Mesenchymal stem cell (in vitro differentiated cells and primary cell): ENCODE data around the gene CCNI.

Experiments used
- DNase-seq: peaks from one replicate; pipeline ENCODE4 v3.0.0-alpha.2; 2013
- H2AFZ ChIP-seq: one replicate; pipeline ENCODE4 v1.6.1; 2013; ENCODE audit warnings: low read depth, mild to moderate bottlenecking, control low read depth, inconsistent platforms, low read length, moderate library complexity
- H2AK5ac ChIP-seq: 2 replicates; pipeline ENCODE4 v1.6.1; 2013; ENCODE audit warnings: low read length, moderate library complexity, mild to moderate bottlenecking, inconsistent platforms; ENCODE audit not compliant: severe bottlenecking
- H2BK120ac ChIP-seq: one replicate; pipeline ENCODE4 v1.6.1; 2013; ENCODE audit warnings: low read depth, mild to moderate bottlenecking, inconsistent platforms, low read length, moderate library complexity
- H2BK12ac ChIP-seq, 2 experiments: one replicate each; pipeline ENCODE4 v1.6.1; 2013; ENCODE audit warnings: inconsistent platforms in 2 of 2, low read length in 2 of 2, mild to moderate bottlenecking in 2 of 2, moderate library complexity in 2 of 2, control low read depth in 1 of 2
- H2BK15ac ChIP-seq: one replicate; pipeline ENCODE4 v1.6.1; 2013; ENCODE audit warnings: mild to moderate bottlenecking, low read depth, inconsistent platforms; ENCODE audit not compliant: poor library complexity, severe bottlenecking
- H2BK5ac ChIP-seq: 2 replicates; pipeline ENCODE4 v1.6.1; 2013; ENCODE audit warnings: low read depth, mild to moderate bottlenecking, low read length, control low read depth, inconsistent platforms; ENCODE audit not compliant: poor library complexity, severe bottlenecking
- H3K14ac ChIP-seq, 2 experiments: one replicate each; pipeline ENCODE4 v1.6.1; 2013; ENCODE audit warnings: inconsistent platforms in 2 of 2, low read length in 2 of 2, control low read depth in 1 of 2, mild to moderate bottlenecking in 1 of 2, moderate library complexity in 1 of 2
- H3K18ac ChIP-seq, 2 experiments: one replicate each; pipeline ENCODE4 v1.6.1; 2013; ENCODE audit warnings: inconsistent platforms in 2 of 2, low read length in 2 of 2, control low read depth in 1 of 2, low read depth in 1 of 2, mild to moderate bottlenecking in 1 of 2
- H3K23ac ChIP-seq, 2 experiments: one replicate each; pipeline ENCODE4 v1.6.1; 2013; ENCODE audit warnings: inconsistent platforms in 2 of 2, low read length in 2 of 2, mild to moderate bottlenecking in 2 of 2, moderate library complexity in 2 of 2, control low read depth in 1 of 2
- H3K27ac ChIP-seq: 2 replicates; pipeline ENCODE4 v1.5.1; 2013; ENCODE audit warnings: mild to moderate bottlenecking, moderate library complexity, low read length, control low read depth, inconsistent platforms; ENCODE audit not compliant: poor library complexity, severe bottlenecking
- H3K27me3 ChIP-seq, 2 experiments: 2 replicates each; pipeline versions ENCODE4 v1.6.1 to v1.7.0; 2013; ENCODE audit warnings: low read length in 2 of 2, mild to moderate bottlenecking in 2 of 2, moderate library complexity in 2 of 2, control low read depth in 1 of 2, inconsistent platforms in 1 of 2; ENCODE audit not compliant: control insufficient read depth in 1 of 2, insufficient read depth in 1 of 2
- H3K36me3 ChIP-seq, 2 experiments: 2 replicates each; pipeline versions ENCODE4 v1.6.1 to v1.7.0; 2013; ENCODE audit warnings: low read length in 2 of 2, control low read depth in 1 of 2, inconsistent platforms in 1 of 2, low read depth in 1 of 2, mild to moderate bottlenecking in 1 of 2; ENCODE audit not compliant: insufficient read depth in 2 of 2, control insufficient read depth in 1 of 2
- H3K4ac ChIP-seq, 2 experiments: one replicate each; pipeline ENCODE4 v1.6.1; 2013; ENCODE audit warnings: inconsistent platforms in 2 of 2, low read length in 2 of 2, mild to moderate bottlenecking in 2 of 2, moderate library complexity in 2 of 2, control low read depth in 1 of 2, low read depth in 1 of 2
- H3K4me1 ChIP-seq: 2 replicates; pipeline ENCODE4 v1.6.1; 2013; ENCODE audit warnings: low read depth, low read length, control low read depth; ENCODE audit not compliant: control insufficient read depth, insufficient read depth
- H3K4me2 ChIP-seq: 2 replicates; pipeline ENCODE4 v1.6.1; 2013; ENCODE audit warnings: low read length, mild to moderate bottlenecking, inconsistent platforms; ENCODE audit not compliant: poor library complexity, severe bottlenecking
- H3K4me3 ChIP-seq, 2 experiments: 2 replicates each; pipeline versions ENCODE4 v1.5.1 to v1.7.0; 2013; ENCODE audit warnings: low read length in 2 of 2, mild to moderate bottlenecking in 2 of 2, control low read depth in 1 of 2, low read depth in 1 of 2; ENCODE audit not compliant: insufficient read depth in 1 of 2
- H3K79me1 ChIP-seq: replicated peaks from 2 replicates; pipeline ENCODE4 v1.6.1; 2013; ENCODE audit warnings: mild to moderate bottlenecking, control low read depth, low read length, inconsistent platforms; ENCODE audit not compliant: poor library complexity, severe bottlenecking
- H3K9ac ChIP-seq: 2 replicates; pipeline ENCODE4 v1.7.0; 2013; ENCODE audit warnings: mild to moderate bottlenecking, low read length, moderate library complexity
- H3K9me3 ChIP-seq: 2 replicates; pipeline ENCODE4 v1.7.0; 2013; ENCODE audit warnings: mild to moderate bottlenecking, low read length; ENCODE audit not compliant: control insufficient read depth
- H4K8ac ChIP-seq: one replicate; pipeline ENCODE4 v1.6.1; 2013; ENCODE audit warnings: inconsistent platforms, mild to moderate bottlenecking, low read length, moderate library complexity
- H4K91ac ChIP-seq: one replicate; pipeline ENCODE4 v1.6.1; 2013; ENCODE audit warnings: mild to moderate bottlenecking, low read length, inconsistent platforms
- WGBS: methylation state at CpG from one replicate; pipeline ENCODE4 v1.1.7; 2013; ENCODE audit warnings: mixed read lengths; 5-methylcytosine and 5-hydroxymethylcytosine counted together

Gene CCNI

GRCh38 chr4:77062856-77063255, 12.9 kb downstream of the CCNI start:
- Histone ChIP-seq H3K4ac (no peak overlapping the region), H3K18ac (no peak overlapping the region), H3K27ac (no peak overlapping the region), H2BK12ac (no peak overlapping the region), H3K36me3 (peaks cover 17 to 76% of the 10 kb centered on the region in 2 experiments), H3K4me3 (no peak overlapping the region), H3K9ac (no peak overlapping the region), H3K4me2 (no peak overlapping the region), H3K14ac (no peak overlapping the region), H2BK15ac (no peak overlapping the region), H4K91ac (no peak overlapping the region), H3K23ac (no peak overlapping the region), H3K4me1 (peaks cover 3% of the 10 kb centered on the region), H3K79me1 (peaks cover 3% of the 10 kb centered on the region), H3K9me3 (no peaks in the 10 kb centered on the region), H4K8ac (no peak overlapping the region), H2AFZ (no peak overlapping the region), H2BK120ac (no peak overlapping the region), H2BK5ac (no peak overlapping the region), H3K27me3 (no peaks in the 10 kb centered on the region), H2AK5ac (no peak overlapping the region)
- no peak for DNase-seq

- Histone ChIP-seq H3K9me3 (no peaks in the 10 kb centered on the region), H3K4me3 (no peak overlapping the region), H2AFZ (no peak overlapping the region), H3K18ac (no peak overlapping the region), H3K36me3 (peaks cover 13 to 90% of the 10 kb centered on the region in 2 experiments), H3K4ac (no peak overlapping the region), H2BK15ac (no peak overlapping the region), H3K9ac (peak overlapping the region; percentile 40), H2BK5ac (no peak overlapping the region), H3K4me1 (peaks cover 6% of the 10 kb centered on the region), H3K14ac (no peak overlapping the region), H3K4me2 (no peak overlapping the region), H2AK5ac (no peak overlapping the region), H3K79me1 (peaks cover 3% of the 10 kb centered on the region), H2BK120ac (no peak overlapping the region), H3K23ac (no peak overlapping the region), H3K27ac (peak overlapping the region; percentile 26), H4K8ac (no peak overlapping the region), H2BK12ac (no peak overlapping the region), H4K91ac (no peak overlapping the region), H3K27me3 (no peaks in the 10 kb centered on the region)
- peak; percentile 52 for DNase-seq
- WGBS = 98% methylated on average over 3 of the region's 3 CpGs
These were observed 23.4 kb downstream of the CCNI start for GRCh38 chr4:77052352-77052751.

GRCh38 chr4:77050962-77051361, 24.8 kb downstream of the CCNI start:
- no peak overlapping the region for H4K8ac ChIP-seq
- no peak overlapping the region for H3K4me2 ChIP-seq
- H3K79me1 ChIP-seq = peaks cover 3% of the 10 kb centered on the region
- no peak overlapping the region for H4K91ac ChIP-seq
- H3K9ac ChIP-seq = no peak overlapping the region
- H3K23ac ChIP-seq = no peak overlapping the region
- H3K27me3 ChIP-seq = no peaks in the 10 kb centered on the region
- WGBS = 100% methylated on average over 3 of the region's 3 CpGs
- no peak overlapping the region for H3K4me3 ChIP-seq
- H3K18ac ChIP-seq = no peak overlapping the region
- no peak overlapping the region for H2BK15ac ChIP-seq
- no peak for DNase-seq
- peak overlapping the region; percentile 38 for H3K27ac ChIP-seq
- H3K9me3 ChIP-seq = no peaks in the 10 kb centered on the region
- no peak overlapping the region for H2BK5ac ChIP-seq
- H2BK12ac ChIP-seq = no peak overlapping the region
- H3K4ac ChIP-seq = no peak overlapping the region
- H3K4me1 ChIP-seq = peaks cover 6% of the 10 kb centered on the region
- H2BK120ac ChIP-seq = no peak overlapping the region
- H2AFZ ChIP-seq = no peak overlapping the region
- H3K14ac ChIP-seq = no peak overlapping the region
- no peak overlapping the region for H2AK5ac ChIP-seq
- H3K36me3 ChIP-seq = peaks cover 15 to 92% of the 10 kb centered on the region in 2 experiments

GRCh38 chr4:77047037-77047436, 28.8 kb downstream of the CCNI start:
- no peak overlapping the region for H3K4ac ChIP-seq
- no peak overlapping the region for H4K8ac ChIP-seq
- H2BK12ac ChIP-seq = no peak overlapping the region
- no peak overlapping the region for H3K23ac ChIP-seq
- peaks cover 18 to 61% of the 10 kb centered on the region in 2 experiments for H3K36me3 ChIP-seq
- H3K27ac ChIP-seq = no peak overlapping the region
- H2BK120ac ChIP-seq = no peak overlapping the region
- H2AFZ ChIP-seq = no peak overlapping the region
- no peak overlapping the region for H2BK15ac ChIP-seq
- DNase-seq = peak; percentile 58
- H4K91ac ChIP-seq = no peak overlapping the region
- no peak overlapping the region for H2BK5ac ChIP-seq
- no peak overlapping the region for H3K9ac ChIP-seq
- no peak overlapping the region for H3K4me2 ChIP-seq
- no peak overlapping the region for H3K18ac ChIP-seq
- no peaks in the 10 kb centered on the region for H3K9me3 ChIP-seq
- peaks cover 4% of the 10 kb centered on the region for H3K79me1 ChIP-seq
- H3K14ac ChIP-seq = no peak overlapping the region
- no peaks in the 10 kb centered on the region for H3K27me3 ChIP-seq
- no peak overlapping the region for H3K4me3 ChIP-seq
- peaks cover 6% of the 10 kb centered on the region for H3K4me1 ChIP-seq
- H2AK5ac ChIP-seq = no peak overlapping the region
